GM12865 (cell line): ENCODE measurements around the gene CBFA2T3.

Source experiments
- DNase-seq: peaks from one replicate; pipeline ENCODE4 v3.0.0; 2010; ENCODE audit warnings: low read depth
- H3K4me3 ChIP-seq: 2 replicates; pipeline ENCODE4 v1.5.1; 2011; ENCODE audit warnings: mild to moderate bottlenecking, low read depth, low read length, control low read depth
- CTCF ChIP-seq: IDR thresholded peaks from 2 replicates; pipeline ENCODE4 v1.5.1; 2011; ENCODE audit warnings: low read length, control low read depth, low read depth, inconsistent platforms; ENCODE audit not compliant: insufficient read depth; ENCODE audit errors: missing control alignments

Gene CBFA2T3

GRCh38 chr16:88934066-88934667, 42.8 kb downstream of the CBFA2T3 start:
- H3K4me3 ChIP-seq, result no peak overlapping the region
- TF ChIP-seq CTCF, result no peak
- no peak for DNase-seq

- TF ChIP-seq CTCF, result no peak
- H3K4me3 ChIP-seq, result no peak overlapping the region
- DNase-seq, result no peak
Observed at GRCh38 chr16:88932929-88933328, 44.1 kb downstream of the CBFA2T3 start.

- no peak overlapping the region for H3K4me3 ChIP-seq
- TF ChIP-seq CTCF, result no peak
- no peak for DNase-seq
Observed at GRCh38 chr16:88931936-88932335, 45.1 kb downstream of the CBFA2T3 start.

- TF ChIP-seq CTCF, result no peak
- DNase-seq, result no peak
- no peak overlapping the region for H3K4me3 ChIP-seq
Observed at GRCh38 chr16:88931373-88931900, 45.6 kb downstream of the CBFA2T3 start.

GRCh38 chr16:88930716-88931115, 46.3 kb downstream of the CBFA2T3 start:
- H3K4me3 ChIP-seq, result no peak overlapping the region
- TF ChIP-seq CTCF, result no peak
- no peak for DNase-seq

GRCh38 chr16:88929091-88929445, 47.9 kb downstream of the CBFA2T3 start:
- no peak overlapping the region for H3K4me3 ChIP-seq
- no peak for TF ChIP-seq CTCF
- DNase-seq, result no peak
